ENCODE measurements around the gene IGDCC3.

- TF ChIP-seq CTCF (IDR thresholded peaks at IDR 0.05) (no peak), MAX (CRISPR knock-in tag; IDR thresholded peaks at IDR 0.05) (no peak), OVOL2 (CRISPR knock-in tag; IDR thresholded peaks at IDR 0.05; ENCODE audit: borderline replicate concordance) (no peak), JUN (CRISPR knock-in tag; IDR thresholded peaks at IDR 0.05) (no peak), TP53 (CRISPR knock-in tag; IDR thresholded peaks at IDR 0.05) (no peak), USF2 (CRISPR knock-in tag; IDR thresholded peaks at IDR 0.05) (no peak)
Measured at GRCh38 chr15:65335278-65336055, 42.3 kb downstream of the IGDCC3 start.
